ENCODE data around the gene FAM131A. TPM values are rescaled to one million over a fixed set of nuclear protein-coding genes. Genes with fewer than 3 reads are reported as not detected.

Gene FAM131A
- total and polyA plus RNA-seq, 2 of the 4 experiments (the other 2 are of a cell fraction), result 10.8 to 19.5 TPM

- Histone ChIP-seq H3K4me1 (ENCODE audit: control insufficient read depth, insufficient read depth, low read length) (peaks cover 2% of the 10 kb centered on the region; the same call in 1 of the 2 replicates), H3K9me3 (ENCODE audit: control insufficient read depth, insufficient read depth, low read length) (no peaks in the 10 kb centered on the region), H3K9me1 (ENCODE audit: insufficient read depth, low read length) (no peaks in the 10 kb centered on the region), H4K20me1 (ENCODE audit: insufficient read depth, low read length) (no peaks in the 10 kb centered on the region), H3K4me3 (ENCODE audit: insufficient read depth, low read depth, low read length) (no peak overlapping the region), H3K27me3 (ENCODE audit: control insufficient read depth, insufficient read depth, low read length) (peaks cover 76% of the 10 kb centered on the region), H2BK120ac (ENCODE audit: low read depth, low read length) (no peak overlapping the region), H3K79me1 (ENCODE audit: low read depth in 1 of 2, low read length in 2 of 2) (no peaks in the 10 kb centered on the region), H2AK9ac (replicated peaks; ENCODE audit: low read depth, low read length, poor library complexity) (no peak overlapping the region), H4K8ac (ENCODE audit: low read depth in 2 of 2, low read length in 2 of 2) (no peak overlapping the region), H4K5ac (ENCODE audit: low read depth, low read length) (no peak overlapping the region), H3K4me2 (ENCODE audit: low read depth, low read length) (no peak overlapping the region; the same call in 1 of the 2 replicates), H3K36me3 (ENCODE audit: control insufficient read depth, insufficient read depth, low read length) (no peaks in the 10 kb centered on the region), H4K91ac (ENCODE audit: insufficient read depth, low read depth, low read length) (no peak overlapping the region), H2AFZ (replicated peaks; ENCODE audit: low read length, poor library complexity) (peak overlapping the region; percentile 16), H2BK15ac (ENCODE audit: low read depth, low read length) (no peak overlapping the region), H3K56ac (ENCODE audit: extremely low read depth, insufficient read depth, low read length) (no peak overlapping the region), H2BK5ac (ENCODE audit: low read depth, low read length, poor library complexity, severe bottlenecking) (no peak overlapping the region), H2BK20ac (ENCODE audit: low read depth, low read length) (no peak overlapping the region), H3K23ac (ENCODE audit: low read depth, low read length) (no peak overlapping the region), H3K27ac (ENCODE audit: insufficient read depth, low read length) (no peak overlapping the region), H3K4ac (ENCODE audit: low read depth, low read length) (no peak overlapping the region), H3K9ac (ENCODE audit: low read depth, low read length) (no peak overlapping the region), H3K14ac (replicated peaks; ENCODE audit: low read depth, low read length) (no peak overlapping the region), H3K18ac (ENCODE audit: low read depth, low read length) (no peak overlapping the region), H2AK5ac (ENCODE audit: low read depth, low read length) (no peak overlapping the region)
- ChIA-PET CTCF (no interaction called here), POLR2A (ENCODE audit: unreplicated experiment) (no interaction called here)
- in situ Hi-C loops (cut with MboI; ENCODE audit: low sequenced_read_pairs), result loop anchor here (10.0 kb wide), 2 partner anchors 396 to 426 kb away; no protein-coding TSS in a partner anchor
- intact Hi-C loops (cut with micrococcal nuclease), result no loop called here
- ATAC-seq (ENCODE audit: low read depth) (no peak), DNase-seq (no peak)
- dilution Hi-C loops (cut with HindIII; ENCODE audit: low sequenced_read_pairs, unreplicated experiment), result no loop called here
- no peak for TF ChIP-seq NFE2L2 (IDR thresholded peaks at IDR 0.05; ENCODE audit: low read depth, low read length)
- TF ChIP-seq RCOR1 (IDR thresholded peaks at IDR 0.05; ENCODE audit: insufficient replicate concordance, low read length), result no peak
- TF ChIP-seq SMC3 (IDR thresholded peaks at IDR 0.05; ENCODE audit: low read depth, low read length), result no peak
- no peak for TF ChIP-seq POLR2A (IDR thresholded peaks at IDR 0.05; ENCODE audit: low read depth, low read length)
- TF ChIP-seq FOS (IDR thresholded peaks at IDR 0.05; ENCODE audit: low read depth, low read length), result no peak
- TF ChIP-seq CHD1 (IDR thresholded peaks at IDR 0.05; ENCODE audit: low read depth, low read length), result no peak
- TF ChIP-seq, protein P1, sequence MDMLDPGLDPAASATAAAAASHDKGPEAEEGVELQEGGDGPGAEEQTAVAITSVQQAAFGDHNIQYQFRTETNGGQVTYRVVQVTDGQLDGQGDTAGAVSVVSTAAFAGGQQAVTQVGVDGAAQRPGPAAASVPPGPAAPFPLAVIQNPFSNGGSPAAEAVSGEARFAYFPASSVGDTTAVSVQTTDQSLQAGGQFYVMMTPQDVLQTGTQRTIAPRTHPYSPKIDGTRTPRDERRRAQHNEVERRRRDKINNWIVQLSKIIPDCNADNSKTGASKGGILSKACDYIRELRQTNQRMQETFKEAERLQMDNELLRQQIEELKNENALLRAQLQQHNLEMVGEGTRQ (IDR thresholded peaks at IDR 0.05; ENCODE audit: low read depth, low read length), result no peak
- TF ChIP-seq, protein P2, sequence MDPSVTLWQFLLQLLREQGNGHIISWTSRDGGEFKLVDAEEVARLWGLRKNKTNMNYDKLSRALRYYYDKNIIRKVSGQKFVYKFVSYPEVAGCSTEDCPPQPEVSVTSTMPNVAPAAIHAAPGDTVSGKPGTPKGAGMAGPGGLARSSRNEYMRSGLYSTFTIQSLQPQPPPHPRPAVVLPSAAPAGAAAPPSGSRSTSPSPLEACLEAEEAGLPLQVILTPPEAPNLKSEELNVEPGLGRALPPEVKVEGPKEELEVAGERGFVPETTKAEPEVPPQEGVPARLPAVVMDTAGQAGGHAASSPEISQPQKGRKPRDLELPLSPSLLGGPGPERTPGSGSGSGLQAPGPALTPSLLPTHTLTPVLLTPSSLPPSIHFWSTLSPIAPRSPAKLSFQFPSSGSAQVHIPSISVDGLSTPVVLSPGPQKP (IDR thresholded peaks at IDR 0.05; ENCODE audit: borderline replicate concordance, low read depth, low read length), result no peak
- TF ChIP-seq RAD21 (IDR thresholded peaks at IDR 0.05; ENCODE audit: low read length), result no peak
- no peak for TF ChIP-seq CEBPB (IDR thresholded peaks at IDR 0.05; ENCODE audit: low read depth, low read length)
- no peak for TF ChIP-seq BHLHE40 (IDR thresholded peaks at IDR 0.05; ENCODE audit: low read depth, low read length)
- TF ChIP-seq CTCF (conservative IDR thresholded peaks at IDR 0.05; ENCODE audit: low read depth, low read length), result no peak
- no peak for TF ChIP-seq RFX5 (IDR thresholded peaks at IDR 0.05; ENCODE audit: low read depth, low read length)
- TF ChIP-seq MAZ (IDR thresholded peaks at IDR 0.05; ENCODE audit: borderline replicate concordance, low read depth, low read length), result no peak
- no TSS peak for BruUV-seq (replicated peaks)
- 100% methylated on average over 1 of the region's 10 CpGs; no CpG with 5 or more reads in 1 of the 2 experiments for WGBS, 2 experiments (ENCODE audit: extremely low coverage in 2 of 2, insufficient read length in 1 of 2)
Observed at GRCh38 chr3:184378651-184379357, 41.4 kb downstream of the FAM131A start.

Data from IMR-90 (cell line).